Fibroblast of lung (primary cell): Measurements from ENCODE around the gene RAG2. TPM values are rescaled to one million over a fixed set of nuclear protein-coding genes. Genes with fewer than 3 reads are reported as not detected.

Source experiments
- DNase-seq, 2 donors: peaks; one replicate each; pipeline versions ENCODE4 v3.0.0 to v3.0.0-alpha.2; 2010; ENCODE audit warnings: low read depth in 2 of 2
- H2AFZ ChIP-seq: 2 replicates; pipeline ENCODE4 v1.5.1; 2012; ENCODE audit warnings: low read length, control low read depth, inconsistent platforms
- H3K27ac ChIP-seq: 2 replicates; pipeline ENCODE4 v1.5.1; 2011; ENCODE audit warnings: low read length, control low read depth; ENCODE audit not compliant: insufficient read depth
- H3K27me3 ChIP-seq: 2 replicates; pipeline ENCODE4 v1.5.1; 2011; ENCODE audit warnings: mild to moderate bottlenecking, low read length; ENCODE audit not compliant: control insufficient read depth, insufficient read depth
- H3K36me3 ChIP-seq: 2 replicates; pipeline ENCODE4 v1.5.1; 2011; ENCODE audit warnings: low read length; ENCODE audit not compliant: control insufficient read depth, insufficient read depth
- H3K4me1 ChIP-seq: 2 replicates; pipeline ENCODE4 v1.5.1; 2011; ENCODE audit warnings: low read length; ENCODE audit not compliant: control insufficient read depth, insufficient read depth; ENCODE audit errors: extremely low read depth
- H3K4me2 ChIP-seq: 2 replicates; pipeline ENCODE4 v1.5.1; 2011; ENCODE audit warnings: low read length, control low read depth; ENCODE audit not compliant: insufficient read depth; ENCODE audit errors: extremely low read depth
- H3K4me3 ChIP-seq, 4 experiments: fragments of 200-600 bp in 1 of 4; sonication (generic) in 1 of 4; replicated peaks in 1 of 4; 2 replicates each; pipeline ENCODE4 v1.5.1; 2011 to 2016; ENCODE audit warnings: low read length in 4 of 4, low read depth in 3 of 4, mild to moderate bottlenecking in 3 of 4, control low read depth in 2 of 4, inconsistent platforms in 1 of 4, mixed read lengths in 1 of 4; ENCODE audit not compliant: insufficient read depth in 1 of 4; ENCODE audit errors: control extremely low read depth in 1 of 4
- H3K79me2 ChIP-seq: 2 replicates; pipeline ENCODE4 v1.5.1; 2012; ENCODE audit warnings: mild to moderate bottlenecking, low read length, inconsistent platforms; ENCODE audit not compliant: control insufficient read depth, insufficient read depth
- H3K9ac ChIP-seq: 2 replicates; pipeline ENCODE4 v1.5.1; 2011; ENCODE audit warnings: mild to moderate bottlenecking, low read length, control low read depth; ENCODE audit not compliant: insufficient read depth
- H3K9me3 ChIP-seq: 2 replicates; pipeline ENCODE4 v1.5.1; 2012; ENCODE audit warnings: low read depth, low read length; ENCODE audit not compliant: control insufficient read depth, insufficient read depth
- H4K20me1 ChIP-seq: 2 replicates; pipeline ENCODE4 v1.5.1; 2011; ENCODE audit warnings: low read length; ENCODE audit not compliant: control insufficient read depth, insufficient read depth; ENCODE audit errors: extremely low read depth
- CTCF ChIP-seq, 2 donors: IDR thresholded peaks in 1 of 2; conservative IDR thresholded peaks in 1 of 2; 1 replicate in 1 of 2; 2 replicates in 1 of 2; pipeline ENCODE4 v1.5.1; 2011 to 2012; ENCODE audit warnings: low read length in 2 of 2, control low read depth in 1 of 2, inconsistent platforms in 1 of 2, low read depth in 1 of 2, mild to moderate bottlenecking in 1 of 2
- EZH2 ChIP-seq: IDR thresholded peaks from 2 replicates; pipeline ENCODE4 v1.5.1; 2012; ENCODE audit warnings: low read length, control low read depth, mild to moderate bottlenecking; ENCODE audit errors: missing control alignments
- polyA plus RNA-seq, 2 donors: library from polyadenylated mRNA; depleted of rRNA in 1 of 2; stranded (reverse) in 1 of 2; unstranded in 1 of 2; fragments of >200 nt; gene quantifications; 2 replicates each; pipeline ENCODE4 v1.2.1, GENCODE V29; 2011 to 2012; ENCODE audit warnings: missing spikeins in 1 of 2
- total RNA-seq: library from RNA; depleted of rRNA; stranded (reverse); fragments of >200 nt; gene quantifications from 2 replicates; pipeline ENCODE4 v1.2.1, GENCODE V29; 2014

The RAG2 gene
- total and polyA plus RNA-seq, 2 donors (not counting 1 experiment from before 2014, with no cell fraction given) = not detected

GRCh38 chr11:36550385-36551115, 47.5 kb downstream of the RAG2 start:
- H3K4me2 ChIP-seq = no peak overlapping the region
- no peak for TF ChIP-seq CTCF (conservative IDR thresholded peaks at IDR 0.05 in 1 of 2, IDR thresholded peaks at IDR 0.05 in 1 of 2; ENCODE audit: low read depth in 1 of 2, low read length in 2 of 2)
- no peak for TF ChIP-seq EZH2
- H3K9ac ChIP-seq = no peak overlapping the region
- H3K27ac ChIP-seq = no peak overlapping the region
- DNase-seq = no peak
- no peak overlapping the region for H2AFZ ChIP-seq
- H3K4me1 ChIP-seq = no peaks in the 10 kb centered on the region
- H3K36me3 ChIP-seq = no peaks in the 10 kb centered on the region
- no peaks in the 10 kb centered on the region for H3K9me3 ChIP-seq
- no peaks in the 10 kb centered on the region for H3K27me3 ChIP-seq
- no peaks in the 10 kb centered on the region for H4K20me1 ChIP-seq
- no peak overlapping the region for H3K4me3 ChIP-seq
- no peaks in the 10 kb centered on the region for H3K79me2 ChIP-seq

Other genes starting within 250 kb of the RAG2 start
- gene TRAF6, start 88.0 kb downstream of the RAG2 start, total RNA-seq = 5.6 and 6.6 TPM in 2 replicates
- gene TRAF6, start 88.0 kb downstream of the RAG2 start, polyA plus RNA-seq = 7.5 and 9.0 TPM in 2 replicates
- gene RAG1, start 30.2 kb downstream of the RAG2 start, total RNA-seq = 0.77 and 0.99 TPM in 2 replicates
- gene RAG1, start 30.2 kb downstream of the RAG2 start, polyA plus RNA-seq = 0.08 and 0.18 TPM in 2 replicates
- 41.1 and 47.0 TPM in 2 replicates for gene IFTAP, start 3.7 kb downstream of the RAG2 start, total RNA-seq
- gene IFTAP, start 3.7 kb downstream of the RAG2 start, polyA plus RNA-seq = 34.6 and 42.7 TPM in 2 replicates